Activated CD4-positive, alpha-beta T cell treated with anti-CD3 and anti-CD28 coated beads, Interleukin-2, amount 50 U/mL, for 16 hours (primary cell): ENCODE results near the gene WDR18.

ENCODE experiments used
- DNase-seq: peaks from one replicate; pipeline ENCODE4 v3.0.0-alpha.2; 2020

WDR18 gene

GRCh38 chr19:993831-994393 lies 9.8 kb downstream of the WDR18 start:
- no peak for DNase-seq

- DNase-seq: no peak
These were observed 10.4 kb downstream of the WDR18 start for GRCh38 chr19:994516-994915.

GRCh38 chr19:995051-995827 lies 11.1 kb downstream of the WDR18 start:
- DNase-seq: no peak

- DNase-seq: peak; percentile 58
These were observed 12.1 kb downstream of the WDR18 start for GRCh38 chr19:996051-996838.

GRCh38 chr19:998064-998463 lies 13.9 kb downstream of the WDR18 start:
- no peak for DNase-seq

GRCh38 chr19:999379-999719 lies 15.2 kb downstream of the WDR18 start:
- DNase-seq: no peak

GRCh38 chr19:1000095-1000494 lies 15.9 kb downstream of the WDR18 start, which contains the start of gene GRIN3B:
Gene GRIN3B, plus strand, starts transcription at chr19:1000419. Its CDS starts 19 bp downstream, at chr19:1000438.
- DNase-seq: peak; percentile 63

GRCh38 chr19:1000591-1001537 lies 16.7 kb downstream of the WDR18 start:
- DNase-seq: no peak

- peak; percentile 68 for DNase-seq
These were observed 17.5 kb downstream of the WDR18 start for GRCh38 chr19:1001538-1002166.

GRCh38 chr19:1002600-1002999 lies 18.5 kb downstream of the WDR18 start:
- DNase-seq: no peak

GRCh38 chr19:1003283-1003682 lies 19.1 kb downstream of the WDR18 start:
- no peak for DNase-seq

- DNase-seq: no peak
These were observed 20.2 kb downstream of the WDR18 start for GRCh38 chr19:1004204-1004802.

- DNase-seq: no peak
These were observed 20.9 kb downstream of the WDR18 start for GRCh38 chr19:1004803-1005664.

GRCh38 chr19:1006711-1007398 lies 22.7 kb downstream of the WDR18 start:
- no peak for DNase-seq

- DNase-seq: no peak
These were observed 23.5 kb downstream of the WDR18 start for GRCh38 chr19:1007399-1008251.

- DNase-seq: no peak
These were observed 24.3 kb downstream of the WDR18 start for GRCh38 chr19:1008268-1009040.

- DNase-seq: no peak
These were observed 25.2 kb downstream of the WDR18 start for GRCh38 chr19:1009041-1009980.
